Measurements from ENCODE around the gene KIAA0753.

The KIAA0753 gene

DNA sequence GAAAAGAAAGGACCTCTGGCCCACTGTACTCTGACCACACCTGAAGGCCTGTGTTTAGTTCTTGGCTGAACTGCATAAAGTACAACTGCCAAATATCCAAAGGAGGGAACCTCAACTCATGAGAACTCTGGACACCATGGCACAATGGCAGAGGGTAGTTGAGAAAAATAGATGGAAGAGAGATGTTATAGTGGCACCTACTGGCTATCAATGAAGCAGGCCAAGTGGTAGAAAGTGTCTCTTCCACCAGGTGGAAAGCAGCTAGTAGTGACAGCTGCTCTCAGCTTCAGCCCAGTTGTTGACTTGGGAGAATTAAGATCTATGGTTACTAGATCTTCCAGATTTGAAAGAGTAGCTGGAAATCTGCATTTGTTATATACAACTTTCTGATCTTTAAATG lies 7.7 kb upstream of the KIAA0753 start:
- Mint-ChIP-seq H3K27ac (peak overlapping the region; percentile 22 to 29), H3K27me3 (no peaks in the 10 kb centered on the region), H3K9me3 (no peaks in the 10 kb centered on the region), H3K4me1 (ENCODE audit: low read depth in 2 of 2) (peaks cover 23 to 54% of the 10 kb centered on the region in 2 donors), H3K36me3 (ENCODE audit: insufficient read depth) (peaks cover 35% of the 10 kb centered on the region), H3K4me3 (no peak overlapping the region)
- ATAC-seq (replicated peaks) (no peak), DNase-seq (no peak)

- no peak overlapping the region for H3K4me3 Mint-ChIP-seq
Measured at GRCh38 chr17:6643451-6644125, 3.1 kb upstream of the KIAA0753 start.

GRCh38 chr17:6642592-6642991 lies 2.1 kb upstream of the KIAA0753 start:
- Mint-ChIP-seq H3K4me1 (ENCODE audit: low read depth in 2 of 2) (peaks cover 35 to 69% of the 10 kb centered on the region in 2 donors), H3K4me3 (peak overlapping the region in 1 of 2 donors; percentile 94), H3K27me3 (no peaks in the 10 kb centered on the region), H3K9me3 (no peaks in the 10 kb centered on the region), H3K36me3 (ENCODE audit: insufficient read depth) (peaks cover 40% of the 10 kb centered on the region), H3K27ac (peak overlapping the region; percentile 41 to 69)
- DNase-seq (no peak), ATAC-seq (replicated peaks) (no peak)

More at GRCh38 chr17:6643451-6644125, 3.1 kb upstream of the KIAA0753 start:
- ATAC-seq (replicated peaks) (no peak), DNase-seq (no peak)
- H3K27ac Mint-ChIP-seq, result peak overlapping the region in 1 of 2 donors; percentile 41
- peaks cover 40% of the 10 kb centered on the region for H3K36me3 Mint-ChIP-seq (ENCODE audit: insufficient read depth)
- no peaks in the 10 kb centered on the region for H3K9me3 Mint-ChIP-seq
- no peaks in the 10 kb centered on the region for H3K27me3 Mint-ChIP-seq
- H3K4me1 Mint-ChIP-seq (ENCODE audit: low read depth in 2 of 2), result peaks cover 27 to 69% of the 10 kb centered on the region in 2 donors

- Mint-ChIP-seq H3K9me3 (no peaks in the 10 kb centered on the region), H3K27ac (peak overlapping the region; percentile 95 to 96), H3K36me3 (ENCODE audit: insufficient read depth) (peaks cover 40% of the 10 kb centered on the region), H3K4me3 (peak overlapping the region; percentile 94 to 96), H3K4me1 (ENCODE audit: low read depth in 2 of 2) (peaks cover 39 to 75% of the 10 kb centered on the region in 2 donors), H3K27me3 (no peaks in the 10 kb centered on the region)
- DNase-seq (peak in 1 of 3 experiments; percentile 13), ATAC-seq (replicated peaks) (peak; percentile 1)
Measured at GRCh38 chr17:6641247-6641863, 844 bp upstream of the KIAA0753 start.

- H3K4me3 Mint-ChIP-seq, result peak overlapping the region; percentile 94 to 96
- no peaks in the 10 kb centered on the region for H3K9me3 Mint-ChIP-seq
- peaks cover 36 to 70% of the 10 kb centered on the region in 2 donors for H3K4me1 Mint-ChIP-seq (ENCODE audit: low read depth in 2 of 2)
- peak overlapping the region; percentile 95 to 96 for H3K27ac Mint-ChIP-seq
- no peaks in the 10 kb centered on the region for H3K27me3 Mint-ChIP-seq
- DNase-seq, result peak in 1 of 3 experiments; percentile 23
- H3K36me3 Mint-ChIP-seq (ENCODE audit: insufficient read depth), result peaks cover 42% of the 10 kb centered on the region
- ATAC-seq (replicated peaks), result peak; percentile 26
Measured at GRCh38 chr17:6639586-6640535, 650 bp downstream of the KIAA0753 start.

- Mint-ChIP-seq H3K27ac (peak overlapping the region; percentile 95 to 96), H3K9me3 (no peaks in the 10 kb centered on the region), H3K27me3 (no peaks in the 10 kb centered on the region), H3K4me1 (ENCODE audit: low read depth in 2 of 2) (peaks cover 36 to 67% of the 10 kb centered on the region in 2 donors), H3K4me3 (peak overlapping the region; percentile 94 to 96), H3K36me3 (ENCODE audit: insufficient read depth) (peaks cover 42% of the 10 kb centered on the region)
- DNase-seq (no peak), ATAC-seq (replicated peaks) (no peak)
Measured at GRCh38 chr17:6639014-6639585, 1.4 kb downstream of the KIAA0753 start.

- Mint-ChIP-seq H3K27me3 (no peaks in the 10 kb centered on the region), H3K4me1 (ENCODE audit: low read depth in 2 of 2) (peaks cover 36 to 64% of the 10 kb centered on the region in 2 donors), H3K27ac (peak overlapping the region; percentile 95 to 96), H3K4me3 (peak overlapping the region; percentile 94 to 96), H3K36me3 (ENCODE audit: insufficient read depth) (peaks cover 48% of the 10 kb centered on the region), H3K9me3 (no peaks in the 10 kb centered on the region)
- ATAC-seq (replicated peaks) (no peak), DNase-seq (no peak)
Measured at GRCh38 chr17:6638046-6638908, 2.2 kb downstream of the KIAA0753 start.

DNA sequence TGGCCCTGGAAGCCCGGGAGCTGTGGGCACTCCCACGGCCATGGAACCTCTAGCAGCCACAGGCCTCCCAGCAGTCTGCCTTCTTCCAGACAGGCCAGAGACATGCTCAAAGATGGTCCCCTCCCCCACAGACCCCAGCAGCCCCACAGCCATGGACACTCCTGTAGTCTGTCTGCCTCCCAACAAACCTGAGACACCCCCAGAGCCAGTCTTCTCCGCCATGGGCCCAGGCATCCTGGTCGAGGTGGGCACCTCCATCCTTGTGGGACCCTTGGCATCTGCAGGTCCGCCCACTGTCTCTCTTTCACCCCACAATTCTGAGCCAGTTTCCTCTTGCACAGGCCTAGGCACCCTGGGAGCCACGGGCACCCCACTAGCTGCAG lies 3.1 kb downstream of the KIAA0753 start:
- no peaks in the 10 kb centered on the region for H3K27me3 Mint-ChIP-seq
- no peaks in the 10 kb centered on the region for H3K9me3 Mint-ChIP-seq
- H3K27ac Mint-ChIP-seq, result peak overlapping the region; percentile 88 to 96
- ATAC-seq (replicated peaks), result no peak
- peaks cover 36 to 56% of the 10 kb centered on the region in 2 donors for H3K4me1 Mint-ChIP-seq (ENCODE audit: low read depth in 2 of 2)
- DNase-seq, result no peak
- H3K36me3 Mint-ChIP-seq (ENCODE audit: insufficient read depth), result peaks cover 46% of the 10 kb centered on the region
- H3K4me3 Mint-ChIP-seq, result peak overlapping the region in 1 of 2 donors; percentile 42

DNA sequence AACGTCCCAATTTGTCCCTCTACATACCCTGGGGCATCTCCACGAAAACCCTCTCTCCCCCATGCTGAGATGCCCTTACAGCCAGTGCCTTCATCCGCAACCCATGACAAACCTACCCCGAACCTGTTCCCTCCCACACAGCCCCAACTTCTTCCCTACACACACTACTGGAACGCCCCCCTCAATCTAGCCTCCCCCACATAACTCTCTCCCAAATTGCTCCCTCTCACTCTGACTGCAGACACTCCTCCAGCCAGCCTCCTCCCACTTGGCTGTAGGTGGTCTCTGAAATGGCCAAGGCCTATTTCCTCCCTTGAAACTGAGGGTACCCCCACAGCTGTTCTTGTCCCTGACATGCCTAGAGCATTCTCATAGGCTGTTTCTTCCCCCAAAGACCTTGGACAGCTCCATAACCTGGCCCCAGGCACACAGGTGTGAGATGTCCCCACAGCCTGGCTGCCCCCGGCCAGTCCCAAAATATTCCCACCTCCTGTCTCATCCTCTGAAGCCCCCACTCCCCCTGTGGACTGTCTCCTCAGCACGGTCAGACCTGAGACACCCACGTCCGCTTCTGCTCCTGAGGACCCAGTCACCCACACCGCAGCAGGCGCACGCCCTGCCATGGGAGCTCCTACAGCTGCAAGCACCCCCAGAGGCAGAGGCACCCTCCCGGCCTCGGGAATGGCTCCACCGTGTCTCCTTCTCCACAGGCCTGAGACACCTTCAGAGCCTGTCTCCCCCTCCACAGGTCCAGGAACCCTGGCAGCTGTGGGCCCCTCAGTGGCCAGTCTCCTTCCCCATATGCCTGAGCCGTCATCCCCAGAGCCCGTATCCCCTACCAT lies 3.7 kb downstream of the KIAA0753 start:
- Mint-ChIP-seq H3K27ac (peak overlapping the region; percentile 88 to 96), H3K4me1 (ENCODE audit: low read depth in 2 of 2) (peaks cover 36 to 50% of the 10 kb centered on the region in 2 donors), H3K9me3 (no peaks in the 10 kb centered on the region), H3K27me3 (no peaks in the 10 kb centered on the region), H3K36me3 (ENCODE audit: insufficient read depth) (peaks cover 52% of the 10 kb centered on the region), H3K4me3 (no peak overlapping the region)
- no peak for ATAC-seq (replicated peaks)
- no peak for DNase-seq

GRCh38 chr17:6636105-6636504 lies 4.4 kb downstream of the KIAA0753 start:
- no peak for ATAC-seq (replicated peaks)
- no peaks in the 10 kb centered on the region for H3K27me3 Mint-ChIP-seq
- H3K4me1 Mint-ChIP-seq (ENCODE audit: low read depth in 2 of 2), result peaks cover 34 to 49% of the 10 kb centered on the region in 2 donors
- no peak for DNase-seq
- peaks cover 50% of the 10 kb centered on the region for H3K36me3 Mint-ChIP-seq (ENCODE audit: insufficient read depth)
- H3K4me3 Mint-ChIP-seq, result no peak overlapping the region
- H3K27ac Mint-ChIP-seq, result no peak overlapping the region
- no peaks in the 10 kb centered on the region for H3K9me3 Mint-ChIP-seq

- Mint-ChIP-seq H3K36me3 (ENCODE audit: insufficient read depth) (peaks cover 44% of the 10 kb centered on the region), H3K4me1 (ENCODE audit: low read depth in 2 of 2) (peaks cover 17 to 33% of the 10 kb centered on the region in 2 donors), H3K27me3 (no peaks in the 10 kb centered on the region), H3K27ac (no peak overlapping the region), H3K4me3 (no peak overlapping the region), H3K9me3 (no peaks in the 10 kb centered on the region)
- ATAC-seq (replicated peaks) (no peak), DNase-seq (no peak)
Measured at GRCh38 chr17:6633263-6633662, 7.2 kb downstream of the KIAA0753 start.

- DNase-seq (no peak), ATAC-seq (replicated peaks) (no peak)
- H3K4me1 Mint-ChIP-seq (ENCODE audit: low read depth in 2 of 2), result peaks cover 11 to 26% of the 10 kb centered on the region in 2 donors
- peaks cover 44% of the 10 kb centered on the region for H3K36me3 Mint-ChIP-seq (ENCODE audit: insufficient read depth)
- no peak overlapping the region for H3K27ac Mint-ChIP-seq
- no peak overlapping the region for H3K4me3 Mint-ChIP-seq
- H3K27me3 Mint-ChIP-seq, result no peaks in the 10 kb centered on the region
- no peaks in the 10 kb centered on the region for H3K9me3 Mint-ChIP-seq
Measured at GRCh38 chr17:6632530-6632929, 8.0 kb downstream of the KIAA0753 start.
